Erythroblast (primary cell): Measurements from ENCODE around the gene C14orf132.

Experiments used
- GATA1 ChIP-seq: IDR thresholded peaks from 2 replicates; pipeline ENCODE4 v1.6.1; 2011; ENCODE audit warnings: low read depth, mild to moderate bottlenecking, control low read depth, low read length, moderate library complexity
- POLR2A ChIP-seq: IDR thresholded peaks from 2 replicates; pipeline ENCODE4 v1.6.1; 2011; ENCODE audit warnings: mild to moderate bottlenecking, low read length

- TF ChIP-seq POLR2A = no peak
- TF ChIP-seq GATA1 = no peak
Observed at GRCh38 chr14:96103075-96103474, 63.9 kb downstream of the C14orf132 start.
